GM12878 (cell line): Measurements from ENCODE around the gene C1orf232.

Experiments
- CTCF ChIP-seq, 3 experiments: IDR thresholded peaks in 2 of 3; conservative IDR thresholded peaks in 1 of 3; 2 replicates each; pipeline ENCODE4 v1.5.1; 2011; ENCODE audit warnings: low read depth in 3 of 3, low read length in 3 of 3, mild to moderate bottlenecking in 3 of 3, control low read depth in 2 of 3, moderate library complexity in 2 of 3, inconsistent platforms in 1 of 3, mixed read lengths in 1 of 3; ENCODE audit not compliant: control insufficient read depth in 2 of 3, insufficient read depth in 1 of 3; ENCODE audit errors: extremely low read depth in 1 of 3
- E2F4 ChIP-seq: IDR thresholded peaks from 2 replicates; pipeline ENCODE4 v1.6.1; 2012; ENCODE audit warnings: low read depth, low read length, improper control_type of control experiment
- KDM1A ChIP-seq: fragments of 200-600 bp; sonication (generic); IDR thresholded peaks from 2 replicates; pipeline ENCODE4 v1.6.1; 2016; ENCODE audit warnings: borderline replicate concordance
- MAX ChIP-seq: IDR thresholded peaks from 2 replicates; pipeline ENCODE4 v1.6.1; 2012; ENCODE audit warnings: low read depth, low read length, improper control_type of control experiment
- NFIC ChIP-seq: IDR thresholded peaks from 2 replicates; pipeline ENCODE4 v1.6.1; 2012; ENCODE audit warnings: low read depth, mild to moderate bottlenecking, inconsistent platforms, low read length, moderate library complexity
- NFYB ChIP-seq: IDR thresholded peaks from 2 replicates; pipeline ENCODE4 v1.6.1; 2011; ENCODE audit warnings: low read depth, mild to moderate bottlenecking, low read length, improper control_type of control experiment, moderate library complexity; ENCODE audit not compliant: insufficient read depth
- NR2C2 ChIP-seq: IDR thresholded peaks from 2 replicates; pipeline ENCODE4 v1.6.1; 2011; ENCODE audit warnings: borderline replicate concordance, low read depth; ENCODE audit not compliant: control insufficient read depth, insufficient read length
- POLR2A ChIP-seq: IDR thresholded peaks from 2 replicates; pipeline ENCODE4 v1.6.1; 2011; ENCODE audit warnings: low read depth, mild to moderate bottlenecking, low read length
- POLR2AphosphoS5 ChIP-seq: IDR thresholded peaks from 2 replicates; pipeline ENCODE4 v1.6.1; 2011; ENCODE audit warnings: mild to moderate bottlenecking, low read length, inconsistent platforms
- RAD21 ChIP-seq: IDR thresholded peaks from 2 replicates; pipeline ENCODE4 v1.6.1; 2011; ENCODE audit warnings: mild to moderate bottlenecking, low read depth, low read length, moderate library complexity; ENCODE audit not compliant: insufficient read depth
- RB1 ChIP-seq: fragments of 450-650 bp; formaldehyde crosslinking; IDR thresholded peaks from 2 replicates; pipeline ENCODE4 v1.6.1; 2017; ENCODE audit warnings: mild to moderate bottlenecking, borderline replicate concordance
- RCOR1 ChIP-seq: conservative IDR thresholded peaks from 2 replicates; pipeline ENCODE4 v1.6.1; 2012; ENCODE audit warnings: low read depth, low read length, improper control_type of control experiment
- SMARCA5 ChIP-seq: fragments of 450-650 bp; IDR thresholded peaks from 2 replicates; pipeline ENCODE4 v1.6.1; 2017; ENCODE audit warnings: mild to moderate bottlenecking
- USF1 ChIP-seq: IDR thresholded peaks from 2 replicates; pipeline ENCODE4 v1.6.1; 2011; ENCODE audit warnings: borderline replicate concordance, low read depth, mild to moderate bottlenecking, moderate library complexity, mixed read lengths, low read length; ENCODE audit not compliant: insufficient read depth; ENCODE audit errors: extremely low read length

GRCh38 chr1:26161415-26162219 lies 7.1 kb downstream of the C1orf232 start:
- TF ChIP-seq KDM1A, result no peak
- TF ChIP-seq CTCF (IDR thresholded peaks at IDR 0.05 in 2 of 3, conservative IDR thresholded peaks at IDR 0.05 in 1 of 3; ENCODE audit: control insufficient read depth in 2 of 3, extremely low read depth in 1 of 3, insufficient read depth in 1 of 3, low read depth in 3 of 3, low read length in 3 of 3), result peak in 1 of 3 experiments; percentile 12; a peak in 2 of 6 replicates
- no peak for TF ChIP-seq POLR2A
- TF ChIP-seq NFYB, result no peak
- no peak for TF ChIP-seq RAD21
- no peak for TF ChIP-seq MAX
- no peak for TF ChIP-seq E2F4
- no peak for TF ChIP-seq RB1
- TF ChIP-seq NR2C2, result no peak
- no peak for TF ChIP-seq RCOR1
- TF ChIP-seq POLR2AphosphoS5, result no peak
- no peak for TF ChIP-seq SMARCA5
- TF ChIP-seq NFIC, result no peak
- no peak for TF ChIP-seq USF1
